Measurements from ENCODE around the gene UXS1. TPM values are rescaled to one million over a fixed set of nuclear protein-coding genes. Genes with fewer than 3 reads are reported as not detected.

UXS1 gene
- polyA plus RNA-seq, 1 of the 3 experiments (the other 2 are of a cell fraction): 55.9 TPM

- Histone ChIP-seq H3K27me3 (ENCODE audit: insufficient read depth) (no peaks in the 10 kb centered on the region), H3K4me2 (no peak overlapping the region), H3K4me1 (ENCODE audit: control insufficient read depth in 1 of 2, insufficient read depth in 2 of 2, low read depth in 1 of 2, low read length in 1 of 2) (peaks cover 0 to 5% of the 10 kb centered on the region in 2 experiments; a peak in 2 of 4 replicates), H3K27ac (ENCODE audit: low read depth in 2 of 2, low read length in 1 of 2) (no peak overlapping the region), H3K79me2 (ENCODE audit: insufficient read depth) (peaks cover 71% of the 10 kb centered on the region), H3K4me3 (ENCODE audit: low read depth in 2 of 2, low read length in 1 of 2) (no peak overlapping the region), H2AFZ (ENCODE audit: low read depth) (no peak overlapping the region), H3F3A (replicated peaks; ENCODE audit: insufficient read depth) (no peaks in the 10 kb centered on the region), H4K20me1 (ENCODE audit: insufficient read depth) (no peaks in the 10 kb centered on the region), H3K9ac (no peak overlapping the region), H3K36me3 (replicated peaks in 1 of 2; ENCODE audit: control insufficient read depth in 1 of 2, insufficient read depth in 2 of 2, low read length in 1 of 2) (no peaks in the 10 kb centered on the region), H3K9me2 (no peaks in the 10 kb centered on the region), H3K9me3 (no peaks in the 10 kb centered on the region)
- ChIA-PET CTCF (no interaction called here), POLR2A (no interaction called here)
- TF ChIP-seq RFX5 (IDR thresholded peaks at IDR 0.05; ENCODE audit: low read length): no peak
- no peak for TF ChIP-seq MAX (IDR thresholded peaks at IDR 0.05; ENCODE audit: low read depth)
- TF ChIP-seq RXRA (IDR thresholded peaks at IDR 0.05; ENCODE audit: borderline replicate concordance, low read depth): no peak
- TF ChIP-seq, protein P1, sequence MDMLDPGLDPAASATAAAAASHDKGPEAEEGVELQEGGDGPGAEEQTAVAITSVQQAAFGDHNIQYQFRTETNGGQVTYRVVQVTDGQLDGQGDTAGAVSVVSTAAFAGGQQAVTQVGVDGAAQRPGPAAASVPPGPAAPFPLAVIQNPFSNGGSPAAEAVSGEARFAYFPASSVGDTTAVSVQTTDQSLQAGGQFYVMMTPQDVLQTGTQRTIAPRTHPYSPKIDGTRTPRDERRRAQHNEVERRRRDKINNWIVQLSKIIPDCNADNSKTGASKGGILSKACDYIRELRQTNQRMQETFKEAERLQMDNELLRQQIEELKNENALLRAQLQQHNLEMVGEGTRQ (IDR thresholded peaks at IDR 0.05; ENCODE audit: borderline replicate concordance, low read depth, low read length): no peak
- no peak for TF ChIP-seq TEAD4 (IDR thresholded peaks at IDR 0.05; ENCODE audit: borderline replicate concordance, insufficient read depth)
- no peak for TF ChIP-seq EP300 (IDR thresholded peaks at IDR 0.05; ENCODE audit: borderline replicate concordance in 1 of 2, low read depth in 1 of 2, low read length in 1 of 2)
- no peak for TF ChIP-seq GABPA (IDR thresholded peaks at IDR 0.05; ENCODE audit: low read depth)
- no peak for TF ChIP-seq POLR2AphosphoS5 (IDR thresholded peaks at IDR 0.05; ENCODE audit: low read depth, low read length)
- TF ChIP-seq CTCF (IDR thresholded peaks at IDR 0.05): no peak
- no peak for TF ChIP-seq EZH2phosphoT487 (IDR thresholded peaks at IDR 0.05; ENCODE audit: borderline replicate concordance, low read depth)
- TF ChIP-seq SMC3 (IDR thresholded peaks at IDR 0.05; ENCODE audit: low read depth, low read length): no peak
- TF ChIP-seq REST (IDR thresholded peaks at IDR 0.05; ENCODE audit: low read depth, low read length): no peak
- TF ChIP-seq, protein P2, sequence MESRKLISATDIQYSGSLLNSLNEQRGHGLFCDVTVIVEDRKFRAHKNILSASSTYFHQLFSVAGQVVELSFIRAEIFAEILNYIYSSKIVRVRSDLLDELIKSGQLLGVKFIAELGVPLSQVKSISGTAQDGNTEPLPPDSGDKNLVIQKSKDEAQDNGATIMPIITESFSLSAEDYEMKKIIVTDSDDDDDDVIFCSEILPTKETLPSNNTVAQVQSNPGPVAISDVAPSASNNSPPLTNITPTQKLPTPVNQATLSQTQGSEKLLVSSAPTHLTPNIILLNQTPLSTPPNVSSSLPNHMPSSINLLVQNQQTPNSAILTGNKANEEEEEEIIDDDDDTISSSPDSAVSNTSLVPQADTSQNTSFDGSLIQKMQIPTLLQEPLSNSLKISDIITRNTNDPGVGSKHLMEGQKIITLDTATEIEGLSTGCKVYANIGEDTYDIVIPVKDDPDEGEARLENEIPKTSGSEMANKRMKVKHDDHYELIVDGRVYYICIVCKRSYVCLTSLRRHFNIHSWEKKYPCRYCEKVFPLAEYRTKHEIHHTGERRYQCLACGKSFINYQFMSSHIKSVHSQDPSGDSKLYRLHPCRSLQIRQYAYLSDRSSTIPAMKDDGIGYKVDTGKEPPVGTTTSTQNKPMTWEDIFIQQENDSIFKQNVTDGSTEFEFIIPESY (IDR thresholded peaks at IDR 0.05; ENCODE audit: borderline replicate concordance, low read depth): no peak
- TF ChIP-seq CHD2 (IDR thresholded peaks at IDR 0.05; ENCODE audit: low read length, partially characterized antibody): no peak
- no peak for TF ChIP-seq MEF2A (IDR thresholded peaks at IDR 0.05; ENCODE audit: borderline replicate concordance, low read depth)
- TF ChIP-seq SIN3A (IDR thresholded peaks at IDR 0.05; ENCODE audit: borderline replicate concordance, low read depth, low read length): no peak
- TF ChIP-seq NFIC (IDR thresholded peaks at IDR 0.05; ENCODE audit: borderline replicate concordance): no peak
- TF ChIP-seq FOXJ3 (CRISPR knock-in tag; IDR thresholded peaks at IDR 0.05): no peak
- 89% methylated on average over 5 of the region's 5 CpGs for WGBS (ENCODE audit: low lambda C conversion rate)
- no peak for DNase-seq
Observed at GRCh38 chr2:106189764-106190468, 4.2 kb downstream of the UXS1 start.
